Fibroblast of mammary gland (primary cell): Measurements from ENCODE around the gene EYA4.

Experiments used
- DNase-seq: peaks from one replicate; pipeline ENCODE4 v3.0.0-alpha.2; 2010; ENCODE audit warnings: low read depth
- H3K4me3 ChIP-seq: 2 replicates; pipeline ENCODE4 v1.5.1; 2011; ENCODE audit warnings: low read depth, mild to moderate bottlenecking, low read length, moderate library complexity; ENCODE audit not compliant: control insufficient read depth
- CTCF ChIP-seq: conservative IDR thresholded peaks from 2 replicates; pipeline ENCODE4 v1.5.1; 2011; ENCODE audit warnings: low read depth, low read length, inconsistent platforms; ENCODE audit not compliant: control insufficient read depth, insufficient read depth

EYA4 gene

GRCh38 chr6:133245422-133245903, 4.3 kb downstream of the EYA4 start:
- no peak overlapping the region for H3K4me3 ChIP-seq
- TF ChIP-seq CTCF, result no peak
- no peak for DNase-seq

- no peak for DNase-seq
- no peak for TF ChIP-seq CTCF
- no peak overlapping the region for H3K4me3 ChIP-seq
Observed at GRCh38 chr6:133247581-133247980, 6.4 kb downstream of the EYA4 start.

DNA sequence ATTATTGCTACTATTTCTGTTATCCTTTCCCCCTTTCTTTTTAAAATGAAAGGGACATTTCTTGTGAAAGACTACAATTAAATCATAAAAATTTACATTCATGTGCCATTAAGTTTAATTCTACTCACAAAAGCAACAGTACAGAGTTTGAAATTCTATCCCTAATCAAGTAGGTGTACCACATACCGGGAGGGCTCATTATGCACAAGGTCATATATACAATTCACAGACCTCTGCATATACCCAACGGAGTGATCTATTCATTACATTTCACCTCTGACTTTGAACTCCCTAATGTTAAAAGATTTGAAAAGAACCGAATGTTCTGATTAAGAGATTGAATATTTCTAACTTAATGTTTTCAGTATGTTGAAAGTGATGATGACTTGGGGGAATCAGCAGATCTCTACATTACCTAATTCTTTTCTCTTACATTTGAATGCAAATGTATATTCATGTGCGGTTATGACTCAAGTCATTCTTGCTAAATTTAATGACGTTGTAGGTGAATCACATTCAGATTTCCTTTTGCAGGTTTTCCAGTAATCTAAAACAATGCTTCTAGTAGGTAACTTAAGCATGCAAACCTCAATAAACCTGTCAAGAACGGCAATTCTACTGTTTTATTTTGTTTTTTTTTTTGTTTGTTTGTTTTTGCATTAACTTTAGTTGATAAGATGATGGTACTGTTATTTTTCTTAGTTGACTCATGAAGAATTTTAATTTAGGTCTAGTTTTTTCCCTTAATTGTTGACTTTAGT, 7.3 kb downstream of the EYA4 start:
- no peak for TF ChIP-seq CTCF
- DNase-seq, result peak; percentile 78
- H3K4me3 ChIP-seq, result no peak overlapping the region

GRCh38 chr6:133251688-133252087, 10.5 kb downstream of the EYA4 start:
- TF ChIP-seq CTCF, result no peak
- H3K4me3 ChIP-seq, result no peak overlapping the region
- DNase-seq, result no peak

- TF ChIP-seq CTCF, result no peak
- DNase-seq, result peak; percentile 71
- no peak overlapping the region for H3K4me3 ChIP-seq
Observed at GRCh38 chr6:133254552-133255228, 13.5 kb downstream of the EYA4 start.

DNA sequence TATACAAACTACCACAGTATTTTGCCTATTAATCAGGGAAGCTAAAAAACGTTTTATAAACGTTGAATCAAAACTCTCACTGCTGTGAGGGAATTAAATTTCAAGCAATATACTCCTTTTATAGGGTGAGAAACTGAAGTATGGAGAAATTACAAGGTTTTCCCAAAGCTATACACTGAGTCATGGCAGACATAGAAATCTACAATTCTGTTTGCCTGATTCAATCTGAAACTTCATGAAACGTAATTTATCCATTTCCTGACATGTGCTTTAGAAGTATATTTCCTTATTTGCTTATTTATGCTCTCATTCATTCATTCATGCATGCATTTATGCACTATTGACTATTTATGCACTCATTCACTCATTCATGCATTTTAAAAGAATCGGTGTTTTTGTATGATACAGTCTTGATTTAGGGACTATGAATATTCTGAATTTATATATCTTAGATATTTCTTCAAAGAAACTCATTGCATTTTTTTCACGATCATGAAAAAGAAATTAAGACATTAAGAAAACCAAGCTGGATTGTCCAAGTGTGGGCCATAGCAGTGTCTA, 16.5 kb downstream of the EYA4 start:
- no peak for DNase-seq
- no peak overlapping the region for H3K4me3 ChIP-seq
- TF ChIP-seq CTCF, result no peak
